Neural progenitor cell (in vitro differentiated cells): ENCODE data around the gene NKX1-2.

Experiments used
- CTCF ChIP-seq: fragments of 200-600 bp; sonication (generic); IDR thresholded peaks from 2 replicates; pipeline ENCODE4 v1.5.1; 2017; ENCODE audit warnings: antibody characterized with exemption, mild to moderate bottlenecking
- EZH2 ChIP-seq: fragments of 200-600 bp; sonication (generic); IDR thresholded peaks from 2 replicates; pipeline ENCODE4 v1.6.1; 2017; ENCODE audit warnings: antibody characterized with exemption, mild to moderate bottlenecking, moderate library complexity

- TF ChIP-seq EZH2, result no peak
- TF ChIP-seq CTCF, result no peak
These were observed 31.9 kb upstream of the NKX1-2 start for GRCh38 chr10:124481717-124482116.
